HG02678 (cell line): Measurements from ENCODE around the gene SMARCE1.

ENCODE experiments used
- ATAC-seq: cut with Tn5 transposase; IDR thresholded peaks from one replicate; pipeline ENCODE4 v1.9.1; 2021; ENCODE audit warnings: mild to moderate bottlenecking, moderate library complexity; ENCODE audit not compliant: unreplicated experiment

Gene SMARCE1

DNA sequence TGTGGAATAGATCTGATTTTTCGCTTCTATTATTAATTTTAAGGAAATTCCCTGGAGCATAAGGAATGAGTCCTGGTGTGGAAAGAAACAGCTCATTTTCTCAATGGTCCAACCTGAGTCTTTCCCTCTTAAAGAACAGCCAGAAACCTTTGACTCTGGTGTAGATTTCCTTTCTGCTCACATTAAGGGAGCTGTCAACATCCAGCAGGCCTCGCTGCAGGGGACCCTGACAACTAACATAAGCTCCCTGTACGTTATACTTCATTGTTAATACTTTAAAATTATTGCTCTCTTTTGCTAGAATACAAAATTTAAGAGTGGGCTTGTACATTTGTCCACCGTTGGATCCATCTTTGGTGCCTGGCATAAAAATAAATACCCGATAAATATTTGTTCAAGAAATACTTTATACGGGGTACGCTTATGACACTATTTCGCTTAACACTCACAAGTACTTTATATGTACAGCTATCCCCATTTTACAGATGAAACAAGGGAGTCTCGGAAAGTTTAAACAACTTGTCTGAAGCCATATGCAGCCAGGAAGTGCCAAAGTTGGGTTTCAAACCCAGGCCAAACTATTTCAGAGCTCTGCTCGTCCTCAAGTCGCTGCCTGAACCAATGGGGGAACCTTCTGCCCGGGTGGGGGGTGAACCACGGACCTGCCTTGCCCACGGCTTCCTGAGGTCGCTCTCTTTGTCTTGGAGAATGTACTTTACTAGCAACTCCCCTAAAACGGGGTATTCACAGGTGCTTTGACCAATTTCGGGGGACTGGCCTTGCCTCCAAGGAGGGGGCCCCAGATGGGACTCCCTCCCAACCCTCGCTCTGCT is 611 bp downstream of the SMARCE1 start:
- peak; percentile 36 for ATAC-seq

GRCh38 chr17:40645943-40646342 is 1.7 kb downstream of the SMARCE1 start:
- no peak for ATAC-seq

DNA sequence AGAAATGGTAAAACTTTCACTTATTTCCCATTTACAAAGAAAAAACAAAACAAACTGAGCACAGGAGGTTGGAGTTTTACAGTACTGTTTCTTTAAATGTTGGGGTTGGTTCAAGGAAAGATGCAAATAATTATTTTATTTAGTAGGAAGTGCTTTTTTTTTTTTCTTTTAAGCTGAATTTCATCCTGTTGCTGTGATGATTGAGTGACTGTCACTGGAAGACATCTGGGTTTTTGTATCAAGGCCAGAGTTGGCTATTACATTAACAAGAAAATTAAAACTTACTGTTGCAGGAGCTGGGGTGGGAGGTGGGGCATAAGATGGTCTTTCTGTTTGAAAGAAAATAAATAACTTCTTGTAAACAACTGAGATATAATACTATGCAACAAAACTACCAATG is 2.3 kb downstream of the SMARCE1 start:
- ATAC-seq: no peak

DNA sequence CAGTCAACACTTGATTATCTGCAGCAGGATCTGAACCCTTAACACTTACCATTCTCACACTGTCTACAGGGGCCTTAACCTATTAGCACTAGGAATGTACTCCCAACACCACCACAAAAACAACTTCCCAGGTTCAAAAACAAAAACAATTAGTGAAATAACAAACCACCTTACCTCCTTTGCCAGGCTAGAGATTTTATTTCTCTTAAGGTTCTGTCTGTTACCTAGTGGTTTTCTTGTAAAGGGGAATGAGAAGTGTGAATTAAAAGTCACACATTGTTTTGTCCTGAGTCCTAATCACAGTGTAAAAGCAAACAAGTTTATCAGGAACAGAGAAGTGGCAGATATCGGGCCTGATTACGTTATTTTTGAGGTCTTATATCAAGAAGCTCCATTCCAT is 9.7 kb downstream of the SMARCE1 start:
- ATAC-seq: no peak

- ATAC-seq: no peak
These were observed 13.7 kb downstream of the SMARCE1 start for GRCh38 chr17:40633871-40634270.

GRCh38 chr17:40632216-40632615 is 15.4 kb downstream of the SMARCE1 start:
- no peak for ATAC-seq

DNA sequence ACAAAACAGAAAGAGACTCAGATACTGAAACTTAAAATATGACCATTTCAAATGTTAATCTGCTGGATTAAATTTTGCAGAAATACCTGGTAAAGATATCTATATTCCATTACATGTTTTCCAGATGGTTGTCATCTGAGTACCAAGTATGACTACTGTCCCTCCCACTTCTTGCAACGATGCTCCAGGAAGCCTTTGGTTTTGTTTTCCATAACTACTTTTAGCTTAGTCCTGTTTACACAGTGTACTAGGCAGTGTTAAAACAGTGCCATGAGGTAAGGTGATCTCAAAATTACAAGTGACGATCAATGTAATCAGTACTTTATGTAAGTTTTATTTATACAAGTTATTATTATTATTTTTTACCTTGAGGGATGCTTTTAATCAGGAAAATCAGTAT is 17.8 kb downstream of the SMARCE1 start:
- no peak for ATAC-seq

DNA sequence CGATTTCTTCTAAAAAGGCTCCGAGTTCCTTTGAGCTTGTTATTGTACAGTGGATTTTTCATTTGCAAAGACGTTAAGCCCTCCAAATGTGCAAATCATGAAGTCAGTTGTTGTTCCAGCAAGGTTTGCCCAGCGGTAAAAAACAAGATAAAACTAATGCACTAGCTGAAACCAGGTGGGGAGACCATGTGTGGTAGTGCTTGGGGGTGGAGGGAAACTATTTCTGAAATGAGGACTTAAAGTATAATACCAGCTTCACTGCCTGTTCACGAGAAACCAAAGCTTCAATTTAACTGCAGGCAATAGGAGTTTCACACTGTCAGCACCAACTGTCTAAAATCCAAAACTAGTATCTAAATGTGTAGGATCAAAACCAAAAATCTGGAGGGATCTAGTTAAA is 22.3 kb downstream of the SMARCE1 start:
- ATAC-seq: no peak

GRCh38 chr17:40623419-40624210 is 24.0 kb downstream of the SMARCE1 start:
- no peak for ATAC-seq

DNA sequence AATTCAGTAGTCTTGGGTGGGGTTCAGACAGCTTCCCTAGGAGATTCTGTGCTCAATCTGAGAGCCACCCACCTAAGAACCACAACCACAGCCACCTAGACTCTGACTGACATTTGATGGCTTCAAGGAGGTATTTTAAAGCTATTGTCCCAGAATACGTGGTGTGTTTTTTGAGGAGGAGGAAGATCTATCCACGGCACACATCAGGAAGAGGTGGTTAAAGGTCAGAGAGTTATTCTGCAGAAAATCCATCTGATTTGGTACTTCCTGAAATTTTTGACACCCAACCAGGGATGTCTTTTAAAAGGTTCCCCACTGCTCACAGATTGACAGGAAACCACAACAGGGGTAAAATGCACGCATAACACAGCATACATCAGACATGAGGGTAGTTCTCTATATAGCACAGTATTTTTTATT is 25.1 kb downstream of the SMARCE1 start:
- no peak for ATAC-seq

- no peak for ATAC-seq
These were observed 26.0 kb downstream of the SMARCE1 start for GRCh38 chr17:40621578-40621977.

GRCh38 chr17:40621019-40621418 is 26.6 kb downstream of the SMARCE1 start:
- ATAC-seq: no peak

GRCh38 chr17:40618754-40619625 is 28.6 kb downstream of the SMARCE1 start:
- no peak for ATAC-seq

- no peak for ATAC-seq
These were observed 29.9 kb downstream of the SMARCE1 start for GRCh38 chr17:40617678-40618240.

DNA sequence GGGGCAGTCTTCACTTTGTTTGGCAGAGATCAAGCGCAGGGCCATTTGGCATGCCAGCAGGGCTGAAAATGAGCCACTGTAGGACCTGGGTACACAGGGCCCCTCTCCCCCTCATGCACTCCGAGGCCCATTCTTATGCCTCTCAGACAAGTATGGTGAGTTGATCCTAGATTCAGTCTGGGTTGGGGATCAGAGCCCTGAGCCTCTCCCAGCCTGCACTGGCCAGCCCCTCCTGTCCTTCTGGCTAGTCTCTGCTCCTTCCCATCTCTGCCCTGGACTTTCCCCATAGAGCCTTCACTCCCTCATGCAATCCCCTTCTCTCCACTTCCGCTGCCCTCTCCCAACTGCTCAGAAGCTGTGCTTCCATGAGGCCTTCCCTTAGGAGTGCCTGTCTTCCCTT is 31.0 kb downstream of the SMARCE1 start:
- no peak for ATAC-seq

GRCh38 chr17:40615841-40616476 is 31.7 kb downstream of the SMARCE1 start:
- ATAC-seq: no peak

- ATAC-seq: peak; percentile 61
These were observed 32.4 kb downstream of the SMARCE1 start for GRCh38 chr17:40615068-40615840.

DNA sequence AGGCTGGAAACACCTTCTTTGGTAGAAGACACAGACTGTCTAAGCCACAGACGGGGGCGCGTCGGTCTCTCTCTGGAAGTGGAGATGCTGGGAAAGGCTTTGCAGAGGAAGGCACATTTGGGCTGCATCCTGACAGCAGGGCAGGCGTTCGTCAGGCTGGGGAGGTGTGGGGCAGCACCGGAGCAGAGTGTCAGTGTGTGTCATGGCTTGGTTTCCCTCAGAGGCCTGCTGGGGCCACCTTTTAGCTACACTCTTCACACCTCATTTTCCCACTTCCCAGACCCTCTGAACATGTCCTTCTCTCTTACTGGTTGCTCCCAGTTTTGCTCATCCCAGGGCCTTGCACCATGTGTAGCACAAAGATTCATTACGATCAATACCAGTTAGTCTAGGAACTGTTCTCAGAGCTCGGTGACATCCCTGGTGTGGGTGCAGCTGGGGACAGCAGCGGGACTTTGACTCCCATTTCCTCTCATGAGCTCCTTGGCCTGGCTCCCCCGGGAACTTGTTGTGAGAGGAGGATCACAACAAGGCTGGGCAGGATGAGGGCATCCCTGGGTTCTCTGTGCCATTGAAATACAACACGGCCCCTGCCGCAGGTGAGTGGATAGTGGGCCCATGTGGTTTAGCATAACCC is 33.1 kb downstream of the SMARCE1 start:
- no peak for ATAC-seq
